ENCODE results near the gene RGS7.

DNA sequence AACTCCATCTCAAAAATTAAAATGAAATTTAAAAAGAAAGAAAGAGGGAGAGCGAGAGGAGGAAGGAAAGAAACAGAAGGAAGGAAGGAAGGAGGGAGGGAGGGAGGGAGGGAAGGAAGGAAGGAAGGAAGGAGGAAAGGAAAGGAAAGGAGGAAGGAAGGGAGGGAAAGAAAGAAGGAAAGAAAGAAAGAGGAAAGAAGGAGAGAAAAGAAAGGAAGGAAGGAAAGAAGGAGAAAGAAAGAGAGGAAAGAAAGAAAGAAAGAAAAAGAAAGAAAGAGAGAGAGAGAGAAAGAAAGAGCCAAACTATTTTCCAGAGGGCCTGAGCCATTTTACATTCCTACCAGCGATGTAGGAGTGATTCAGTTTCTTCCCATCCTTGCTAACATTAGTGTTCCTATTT, 364.0 kb downstream of the RGS7 start:
- TF ChIP-seq EZH2 (IDR thresholded peaks at IDR 0.05; ENCODE audit: borderline replicate concordance, low read length) = no peak
- TF ChIP-seq, protein P1, sequence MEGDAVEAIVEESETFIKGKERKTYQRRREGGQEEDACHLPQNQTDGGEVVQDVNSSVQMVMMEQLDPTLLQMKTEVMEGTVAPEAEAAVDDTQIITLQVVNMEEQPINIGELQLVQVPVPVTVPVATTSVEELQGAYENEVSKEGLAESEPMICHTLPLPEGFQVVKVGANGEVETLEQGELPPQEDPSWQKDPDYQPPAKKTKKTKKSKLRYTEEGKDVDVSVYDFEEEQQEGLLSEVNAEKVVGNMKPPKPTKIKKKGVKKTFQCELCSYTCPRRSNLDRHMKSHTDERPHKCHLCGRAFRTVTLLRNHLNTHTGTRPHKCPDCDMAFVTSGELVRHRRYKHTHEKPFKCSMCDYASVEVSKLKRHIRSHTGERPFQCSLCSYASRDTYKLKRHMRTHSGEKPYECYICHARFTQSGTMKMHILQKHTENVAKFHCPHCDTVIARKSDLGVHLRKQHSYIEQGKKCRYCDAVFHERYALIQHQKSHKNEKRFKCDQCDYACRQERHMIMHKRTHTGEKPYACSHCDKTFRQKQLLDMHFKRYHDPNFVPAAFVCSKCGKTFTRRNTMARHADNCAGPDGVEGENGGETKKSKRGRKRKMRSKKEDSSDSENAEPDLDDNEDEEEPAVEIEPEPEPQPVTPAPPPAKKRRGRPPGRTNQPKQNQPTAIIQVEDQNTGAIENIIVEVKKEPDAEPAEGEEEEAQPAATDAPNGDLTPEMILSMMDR (conservative IDR thresholded peaks at IDR 0.05 in 1 of 2, IDR thresholded peaks at IDR 0.05 in 1 of 2; ENCODE audit: extremely low read depth in 1 of 2, insufficient read depth in 1 of 2, low read depth in 1 of 2, low read length in 2 of 2) = no peak

All from mammary epithelial cell (primary cell).